GM21717 (cell line): ENCODE results near the gene COL6A1.
"Not testable (repeated sequence)": the region's sequence is repeated elsewhere in the genome, so short reads cannot be mapped to it uniquely, and the experiment has no call there.

Experiments
- ATAC-seq: cut with Tn5 transposase; IDR thresholded peaks from one replicate; pipeline ENCODE4 v1.9.1; 2021; ENCODE audit warnings: mild to moderate bottlenecking, moderate library complexity; ENCODE audit not compliant: unreplicated experiment

The COL6A1 gene

GRCh38 chr21:45944601-45945000, 37.0 kb upstream of the COL6A1 start:
- no peak for ATAC-seq

- no peak for ATAC-seq
These were observed 36.3 kb upstream of the COL6A1 start for GRCh38 chr21:45945066-45945867.

- no peak for ATAC-seq
These were observed 35.7 kb upstream of the COL6A1 start for GRCh38 chr21:45945868-45946210.

GRCh38 chr21:45947296-45947695, 34.3 kb upstream of the COL6A1 start:
- ATAC-seq = no peak

- ATAC-seq = no peak
These were observed 33.8 kb upstream of the COL6A1 start for GRCh38 chr21:45947716-45948255.

- ATAC-seq = no peak
These were observed 32.9 kb upstream of the COL6A1 start for GRCh38 chr21:45948576-45949141.

- ATAC-seq = no peak
These were observed 31.4 kb upstream of the COL6A1 start for GRCh38 chr21:45949928-45950739.

GRCh38 chr21:45950740-45951515, 30.6 kb upstream of the COL6A1 start:
- no peak for ATAC-seq

GRCh38 chr21:45951676-45952075, 29.9 kb upstream of the COL6A1 start:
- no peak for ATAC-seq

- ATAC-seq = not testable (repeated sequence)
These were observed 29.0 kb upstream of the COL6A1 start for GRCh38 chr21:45952527-45952926.

GRCh38 chr21:45952974-45953373, 28.6 kb upstream of the COL6A1 start:
- no peak for ATAC-seq

GRCh38 chr21:45954261-45954660, 27.3 kb upstream of the COL6A1 start:
- no peak for ATAC-seq

GRCh38 chr21:45954921-45955320, 26.6 kb upstream of the COL6A1 start:
- ATAC-seq = no peak

GRCh38 chr21:45957551-45957950, 24.0 kb upstream of the COL6A1 start:
- ATAC-seq = no peak

GRCh38 chr21:45957981-45958600, 23.5 kb upstream of the COL6A1 start:
- ATAC-seq = no peak

- no peak for ATAC-seq
These were observed 22.4 kb upstream of the COL6A1 start for GRCh38 chr21:45959182-45959581.

GRCh38 chr21:45959779-45960390, 21.7 kb upstream of the COL6A1 start:
- no peak for ATAC-seq

GRCh38 chr21:45961408-45961807, 20.2 kb upstream of the COL6A1 start:
- not testable (repeated sequence) for ATAC-seq

- no peak for ATAC-seq
These were observed 18.9 kb upstream of the COL6A1 start for GRCh38 chr21:45962531-45963231.
